H9 (cell line): ENCODE data around the gene DPYSL5. TPM values are rescaled to one million over a fixed set of nuclear protein-coding genes. Genes with fewer than 3 reads are reported as not detected.

ENCODE experiments used
- DNase-seq: peaks from one replicate; pipeline ENCODE4 v3.0.0-alpha.2; 2017
- H2AFZ ChIP-seq: one replicate; pipeline ENCODE4 v1.6.1; 2013; ENCODE audit warnings: mild to moderate bottlenecking, low read length, control low read depth, moderate library complexity
- H2AK5ac ChIP-seq: 2 replicates; pipeline ENCODE4 v1.6.1; 2013; ENCODE audit warnings: low read length, control low read depth, mixed read lengths; ENCODE audit not compliant: insufficient read length
- H2BK120ac ChIP-seq: one replicate; pipeline ENCODE4 v1.6.1; 2013; ENCODE audit warnings: low read depth, mild to moderate bottlenecking, low read length, control low read depth, inconsistent platforms; ENCODE audit not compliant: poor library complexity, severe bottlenecking
- H2BK12ac ChIP-seq: 2 replicates; pipeline ENCODE4 v1.6.1; 2013; ENCODE audit warnings: low read length, control low read depth, mixed read lengths, low read depth; ENCODE audit not compliant: insufficient read length
- H2BK15ac ChIP-seq: 2 replicates; pipeline ENCODE4 v1.6.1; 2013; ENCODE audit warnings: low read depth, low read length, control low read depth
- H2BK20ac ChIP-seq: one replicate; pipeline ENCODE4 v1.6.1; 2013; ENCODE audit warnings: low read depth, mild to moderate bottlenecking, low read length, control low read depth, inconsistent platforms; ENCODE audit not compliant: poor library complexity, severe bottlenecking
- H2BK5ac ChIP-seq: 2 replicates; pipeline ENCODE4 v1.6.1; 2013; ENCODE audit warnings: low read length, control low read depth, mixed read lengths; ENCODE audit not compliant: insufficient read length
- H3K14ac ChIP-seq: 2 replicates; pipeline ENCODE4 v1.6.1; 2013; ENCODE audit warnings: low read length, control low read depth; ENCODE audit not compliant: insufficient read depth
- H3K18ac ChIP-seq: 2 replicates; pipeline ENCODE4 v1.6.1; 2013; ENCODE audit warnings: low read depth, mild to moderate bottlenecking, mixed read lengths, low read length, control low read depth; ENCODE audit not compliant: insufficient read length
- H3K23ac ChIP-seq: 2 replicates; pipeline ENCODE4 v1.6.1; 2013; ENCODE audit warnings: low read length, control low read depth, mixed read lengths, low read depth; ENCODE audit not compliant: insufficient read length
- H3K23me2 ChIP-seq: 2 replicates; pipeline ENCODE4 v1.6.1; 2013; ENCODE audit warnings: low read depth, mild to moderate bottlenecking, mixed read lengths, low read length, control low read depth; ENCODE audit not compliant: insufficient read length, poor library complexity, severe bottlenecking
- H3K27ac ChIP-seq: 2 replicates; pipeline ENCODE4 v1.5.1; 2013; ENCODE audit warnings: low read length, control low read depth, mixed read lengths, low read depth; ENCODE audit not compliant: insufficient read length
- H3K27me3 ChIP-seq: 2 replicates; pipeline ENCODE4 v1.6.1; 2013; ENCODE audit warnings: low read length, control low read depth, inconsistent platforms; ENCODE audit not compliant: insufficient read depth
- H3K4ac ChIP-seq: 2 replicates; pipeline ENCODE4 v1.6.1; 2013; ENCODE audit warnings: low read depth, mild to moderate bottlenecking, control low read depth, inconsistent platforms, low read length, moderate library complexity
- H3K4me1 ChIP-seq: 2 replicates; pipeline ENCODE4 v1.6.1; 2013; ENCODE audit warnings: low read length, control low read depth, inconsistent platforms; ENCODE audit not compliant: insufficient read depth
- H3K4me2 ChIP-seq: 2 replicates; pipeline ENCODE4 v1.6.1; 2013; ENCODE audit warnings: low read length, control low read depth, mixed read lengths; ENCODE audit not compliant: insufficient read length, insufficient read depth
- H3K56ac ChIP-seq: 2 replicates; pipeline ENCODE4 v1.6.1; 2013; ENCODE audit warnings: low read depth, mild to moderate bottlenecking, mixed read lengths, low read length, control low read depth; ENCODE audit not compliant: insufficient read length
- H3K79me1 ChIP-seq: 2 replicates; pipeline ENCODE4 v1.6.1; 2013; ENCODE audit warnings: low read depth, mild to moderate bottlenecking, moderate library complexity, low read length, control low read depth, inconsistent platforms; ENCODE audit not compliant: insufficient read depth, poor library complexity, severe bottlenecking
- H3K79me2 ChIP-seq: 2 replicates; pipeline ENCODE4 v1.6.1; 2013; ENCODE audit warnings: low read length, control low read depth, inconsistent platforms; ENCODE audit not compliant: insufficient read depth
- H3K9ac ChIP-seq: 2 replicates; pipeline ENCODE4 v1.6.1; 2013; ENCODE audit warnings: low read length, control low read depth, mixed read lengths; ENCODE audit not compliant: insufficient read length; ENCODE audit errors: extremely low read depth
- H3K9me3 ChIP-seq: one replicate; pipeline ENCODE4 v1.6.1; 2013; ENCODE audit warnings: low read depth, low read length, inconsistent platforms; ENCODE audit not compliant: control insufficient read depth
- H3T11ph ChIP-seq: one replicate; pipeline ENCODE4 v1.6.1; 2013; ENCODE audit warnings: mild to moderate bottlenecking, low read length, control low read depth, inconsistent platforms
- H4K20me1 ChIP-seq: one replicate; pipeline ENCODE4 v1.6.1; 2013; ENCODE audit not compliant: control insufficient read depth, insufficient read length, insufficient read depth
- H4K5ac ChIP-seq: 2 replicates; pipeline ENCODE4 v1.6.1; 2013; ENCODE audit warnings: low read depth, mild to moderate bottlenecking, mixed read lengths, low read length, control low read depth; ENCODE audit not compliant: insufficient read length
- H4K8ac ChIP-seq: replicated peaks from 2 replicates; pipeline ENCODE4 v1.6.1; 2013; ENCODE audit warnings: low read length, control low read depth, mixed read lengths, low read depth; ENCODE audit not compliant: insufficient read length
- H4K91ac ChIP-seq: 2 replicates; pipeline ENCODE4 v1.6.1; 2013; ENCODE audit warnings: low read depth, mild to moderate bottlenecking, moderate library complexity, mixed read lengths, low read length, control low read depth; ENCODE audit not compliant: insufficient read length
- H3K27ac Mint-ChIP-seq, 3 experiments: 2 replicates in 2 of 3; 3 replicates in 1 of 3; pipeline ENCODE4 v1.8.0; 2020 to 2021; ENCODE audit warnings: mixed read lengths in 3 of 3, mild to moderate bottlenecking in 1 of 3, moderate library complexity in 1 of 3
- H3K27me3 Mint-ChIP-seq: 2 replicates; pipeline ENCODE4 v1.8.0; 2021; ENCODE audit warnings: low read depth, mild to moderate bottlenecking, moderate library complexity, mixed read lengths
- H3K36me3 Mint-ChIP-seq, 3 experiments: 2 replicates in 2 of 3; 3 replicates in 1 of 3; pipeline ENCODE4 v1.8.0; 2020 to 2021; ENCODE audit warnings: low read depth in 3 of 3, mixed read lengths in 3 of 3; ENCODE audit not compliant: insufficient read depth in 1 of 3
- H3K4me1 Mint-ChIP-seq, 2 experiments: 2 replicates each; pipeline ENCODE4 v1.8.0; 2020; ENCODE audit warnings: mixed read lengths in 2 of 2
- H3K4me3 Mint-ChIP-seq, 2 experiments: 2 replicates in 1 of 2; 3 replicates in 1 of 2; pipeline ENCODE4 v1.8.0; 2020 to 2021; ENCODE audit warnings: mild to moderate bottlenecking in 2 of 2, mixed read lengths in 2 of 2, moderate library complexity in 1 of 2
- H3K9me3 Mint-ChIP-seq, 2 experiments: 2 replicates in 1 of 2; 3 replicates in 1 of 2; pipeline ENCODE4 v1.8.0; 2020; ENCODE audit warnings: mild to moderate bottlenecking in 2 of 2, mixed read lengths in 2 of 2, moderate library complexity in 1 of 2
- CTCF ChIP-seq: fragments of 200-600 bp; sonication (generic); conservative IDR thresholded peaks from 3 replicates; pipeline ENCODE4 v1.8.0; 2021; ENCODE audit warnings: antibody characterized with exemption, mild to moderate bottlenecking
- WGBS: extraction: QIAGEN DNeasy Blood & Tissue Kit; methylation state at CpG from one replicate; pipeline ENCODE4 v1.1.7; 2013; ENCODE audit warnings: missing lambda C conversion rate, low lambda C conversion rate, mixed read lengths; ENCODE audit not compliant: insufficient read length; ENCODE audit errors: extremely low coverage; 5-methylcytosine and 5-hydroxymethylcytosine counted together
- total RNA-seq: library from RNA; stranded (reverse); gene quantifications from 2 replicates; pipeline ENCODE4 v1.2.1, GENCODE V29; 2021

DPYSL5 gene
- total RNA-seq, 1 experiment from 2014 or later, result 6.4 TPM

- Histone ChIP-seq H3K79me2 (no peaks in the 10 kb centered on the region), H3K14ac (no peak within 1 kb of the TSS), H4K5ac (no peak within 1 kb of the TSS), H4K91ac (no peak within 1 kb of the TSS), H2BK15ac (no peak within 1 kb of the TSS), H3K9me3 (no peaks in the 10 kb centered on the region), H3K27me3 (peaks cover 10% of the 10 kb centered on the region; the same call in 1 of the 2 replicates), H2BK120ac (no peak within 1 kb of the TSS), H3T11ph (no peak within 1 kb of the TSS), H3K4ac (no peak within 1 kb of the TSS), H2BK5ac (no peak within 1 kb of the TSS), H2BK12ac (no peak within 1 kb of the TSS), H3K27ac (no peak within 1 kb of the TSS), H3K4me1 (peaks cover 7% of the 10 kb centered on the region), H3K56ac (no peak within 1 kb of the TSS), H2AFZ (no peak within 1 kb of the TSS), H3K79me1 (no peaks in the 10 kb centered on the region), H3K9ac (no peak within 1 kb of the TSS), H2BK20ac (no peak within 1 kb of the TSS), H4K8ac (no peak within 1 kb of the TSS), H3K18ac (no peak within 1 kb of the TSS), H3K23me2 (peaks cover 6% of the 10 kb centered on the region), H4K20me1 (no peaks in the 10 kb centered on the region), H3K23ac (no peak within 1 kb of the TSS), H2AK5ac (no peak within 1 kb of the TSS), H3K4me2 (peak within 1 kb of the TSS; percentile 94)
- Mint-ChIP-seq H3K36me3 (no peaks in the 10 kb centered on the region), H3K4me3 (peak within 1 kb of the TSS; percentile 84 to 95), H3K27ac (peak within 1 kb of the TSS in 1 of 3 experiments; percentile 82; a peak in 1 of 7 replicates), H3K9me3 (no peaks in the 10 kb centered on the region; a peak in 1 of 5 replicates), H3K27me3 (peaks cover 69% of the 10 kb centered on the region), H3K4me1 (peaks cover 20 to 31% of the 10 kb centered on the region in 2 experiments)
- peak; percentile 98 for DNase-seq
- TF ChIP-seq CTCF, result no peak
- no CpG with 5 or more reads among the region's 69 CpGs for WGBS
Observed at GRCh38 chr2:26970244-26970927, 122.5 kb downstream of the DPYSL5 start, which contains the start of gene MAPRE3. Gene MAPRE3 (plus strand): TSS chr2:26970637. CDS start chr2:27022219, 51,582 bp downstream.
